Measurements from ENCODE around the gene SIDT2. TPM values are rescaled to one million over a fixed set of nuclear protein-coding genes. Genes with fewer than 3 reads are reported as not detected.
"Not testable (repeated sequence)": the region's sequence is repeated elsewhere in the genome, so short reads cannot be mapped to it uniquely, and the experiment has no call there.

The SIDT2 gene
- total RNA-seq, 1 experiment from 2014 or later, result 37.0 TPM

DNA sequence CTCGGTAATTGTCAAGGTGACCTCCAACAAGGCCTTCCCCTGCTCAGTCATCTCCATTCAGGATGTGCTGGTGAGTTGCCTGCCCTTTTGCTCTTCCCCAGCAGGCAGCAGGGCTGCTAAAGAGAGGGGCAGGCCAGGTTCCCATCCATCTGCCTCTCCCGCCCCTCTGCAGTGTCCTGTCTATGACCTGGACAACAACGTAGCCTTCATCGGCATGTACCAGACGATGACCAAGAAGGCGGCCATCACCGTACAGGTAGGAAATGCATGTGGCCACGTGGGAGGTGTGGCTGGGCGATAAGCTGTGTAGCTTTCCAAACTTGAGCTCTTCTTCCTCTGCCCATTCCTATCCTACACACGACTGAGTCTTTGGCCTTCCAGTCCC lies 4.0 kb downstream of the SIDT2 start:
- Histone ChIP-seq H3K27ac (ENCODE audit: low read depth, low read length) (no peak overlapping the region), H4K20me1 (ENCODE audit: insufficient read depth) (no peaks in the 10 kb centered on the region), H3K36me3 (ENCODE audit: control insufficient read depth in 1 of 2, insufficient read depth in 2 of 2, low read length in 2 of 2) (no peaks in the 10 kb centered on the region; a peak in 2 of 4 replicates), H3K4me2 (ENCODE audit: low read length) (no peak overlapping the region), H3K9me3 (ENCODE audit: control insufficient read depth in 1 of 2, insufficient read depth in 1 of 2, low read depth in 1 of 2, low read length in 2 of 2) (no peaks in the 10 kb centered on the region), H3K4me1 (ENCODE audit: control insufficient read depth in 1 of 2, insufficient read depth in 2 of 2, low read length in 2 of 2) (peaks cover 22 to 33% of the 10 kb centered on the region in 2 experiments), H2AFZ (ENCODE audit: low read depth, low read length, poor library complexity, severe bottlenecking) (no peak overlapping the region), H3K9ac (ENCODE audit: low read length) (no peak overlapping the region), H3K9me2 (ENCODE audit: insufficient read depth) (no peaks in the 10 kb centered on the region), H3K27me3 (ENCODE audit: insufficient read depth, low read length) (no peaks in the 10 kb centered on the region), H3K4me3 (replicated peaks in 1 of 2; ENCODE audit: low read depth in 1 of 2, low read length in 2 of 2) (no peak overlapping the region), H3K79me2 (ENCODE audit: insufficient read depth, low read length) (no peaks in the 10 kb centered on the region)
- RAD21 ChIA-PET (ENCODE audit: low non-redundant PET in 1 of 2, low total read pairs in 2 of 2, uncharacterized antibody in 2 of 2, unreplicated experiment in 2 of 2), result no interaction called here
- ATAC-seq (no peak), DNase-seq (ENCODE audit: low read depth, low spot score) (no peak)
- CTCF ChIA-PET, result interaction anchor here (2.4 to 5.3 kb wide), 3 partner anchors 39 to 44 kb away, joined by 6 to 30 read pairs (median 13); partner anchors contain the start of gene PAFAH1B2
- no TSS peak for BruUV-seq (replicated peaks)
- intact Hi-C loops (cut with micrococcal nuclease), result no loop called here
- POLR2A ChIA-PET, result no interaction called here
- TF ChIP-seq, protein P1, sequence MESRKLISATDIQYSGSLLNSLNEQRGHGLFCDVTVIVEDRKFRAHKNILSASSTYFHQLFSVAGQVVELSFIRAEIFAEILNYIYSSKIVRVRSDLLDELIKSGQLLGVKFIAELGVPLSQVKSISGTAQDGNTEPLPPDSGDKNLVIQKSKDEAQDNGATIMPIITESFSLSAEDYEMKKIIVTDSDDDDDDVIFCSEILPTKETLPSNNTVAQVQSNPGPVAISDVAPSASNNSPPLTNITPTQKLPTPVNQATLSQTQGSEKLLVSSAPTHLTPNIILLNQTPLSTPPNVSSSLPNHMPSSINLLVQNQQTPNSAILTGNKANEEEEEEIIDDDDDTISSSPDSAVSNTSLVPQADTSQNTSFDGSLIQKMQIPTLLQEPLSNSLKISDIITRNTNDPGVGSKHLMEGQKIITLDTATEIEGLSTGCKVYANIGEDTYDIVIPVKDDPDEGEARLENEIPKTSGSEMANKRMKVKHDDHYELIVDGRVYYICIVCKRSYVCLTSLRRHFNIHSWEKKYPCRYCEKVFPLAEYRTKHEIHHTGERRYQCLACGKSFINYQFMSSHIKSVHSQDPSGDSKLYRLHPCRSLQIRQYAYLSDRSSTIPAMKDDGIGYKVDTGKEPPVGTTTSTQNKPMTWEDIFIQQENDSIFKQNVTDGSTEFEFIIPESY (IDR thresholded peaks at IDR 0.05; ENCODE audit: extremely low read depth, insufficient replicate concordance, low read length), result no peak
- TF ChIP-seq SIN3A (IDR thresholded peaks at IDR 0.05; ENCODE audit: low read depth), result no peak
- TF ChIP-seq, protein P2, sequence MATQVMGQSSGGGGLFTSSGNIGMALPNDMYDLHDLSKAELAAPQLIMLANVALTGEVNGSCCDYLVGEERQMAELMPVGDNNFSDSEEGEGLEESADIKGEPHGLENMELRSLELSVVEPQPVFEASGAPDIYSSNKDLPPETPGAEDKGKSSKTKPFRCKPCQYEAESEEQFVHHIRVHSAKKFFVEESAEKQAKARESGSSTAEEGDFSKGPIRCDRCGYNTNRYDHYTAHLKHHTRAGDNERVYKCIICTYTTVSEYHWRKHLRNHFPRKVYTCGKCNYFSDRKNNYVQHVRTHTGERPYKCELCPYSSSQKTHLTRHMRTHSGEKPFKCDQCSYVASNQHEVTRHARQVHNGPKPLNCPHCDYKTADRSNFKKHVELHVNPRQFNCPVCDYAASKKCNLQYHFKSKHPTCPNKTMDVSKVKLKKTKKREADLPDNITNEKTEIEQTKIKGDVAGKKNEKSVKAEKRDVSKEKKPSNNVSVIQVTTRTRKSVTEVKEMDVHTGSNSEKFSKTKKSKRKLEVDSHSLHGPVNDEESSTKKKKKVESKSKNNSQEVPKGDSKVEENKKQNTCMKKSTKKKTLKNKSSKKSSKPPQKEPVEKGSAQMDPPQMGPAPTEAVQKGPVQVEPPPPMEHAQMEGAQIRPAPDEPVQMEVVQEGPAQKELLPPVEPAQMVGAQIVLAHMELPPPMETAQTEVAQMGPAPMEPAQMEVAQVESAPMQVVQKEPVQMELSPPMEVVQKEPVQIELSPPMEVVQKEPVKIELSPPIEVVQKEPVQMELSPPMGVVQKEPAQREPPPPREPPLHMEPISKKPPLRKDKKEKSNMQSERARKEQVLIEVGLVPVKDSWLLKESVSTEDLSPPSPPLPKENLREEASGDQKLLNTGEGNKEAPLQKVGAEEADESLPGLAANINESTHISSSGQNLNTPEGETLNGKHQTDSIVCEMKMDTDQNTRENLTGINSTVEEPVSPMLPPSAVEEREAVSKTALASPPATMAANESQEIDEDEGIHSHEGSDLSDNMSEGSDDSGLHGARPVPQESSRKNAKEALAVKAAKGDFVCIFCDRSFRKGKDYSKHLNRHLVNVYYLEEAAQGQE (IDR thresholded peaks at IDR 0.05; ENCODE audit: low read depth), result no peak
- no peak for TF ChIP-seq TCF7L2 (IDR thresholded peaks at IDR 0.05; ENCODE audit: borderline replicate concordance, extremely low read depth, insufficient read depth, insufficient read length)
- TF ChIP-seq SRF (IDR thresholded peaks at IDR 0.05; ENCODE audit: low read depth), result no peak
- no peak for TF ChIP-seq YY1 (IDR thresholded peaks at IDR 0.05; ENCODE audit: extremely low read depth, insufficient replicate concordance, low read depth, low read length)
- TF ChIP-seq ATF3 (IDR thresholded peaks at IDR 0.05), result no peak
- no peak for TF ChIP-seq FOSL1 (IDR thresholded peaks at IDR 0.05; ENCODE audit: low read depth)
- TF ChIP-seq POLR2AphosphoS5 (IDR thresholded peaks at IDR 0.05; ENCODE audit: low read depth, low read length), result no peak
- no peak for TF ChIP-seq POLR2A (IDR thresholded peaks at IDR 0.05; ENCODE audit: borderline replicate concordance, extremely low read depth, insufficient read depth, insufficient read length)
- TF ChIP-seq EZH2 (IDR thresholded peaks at IDR 0.05), result no peak
- no peak for TF ChIP-seq ELF1 (IDR thresholded peaks at IDR 0.05; ENCODE audit: borderline replicate concordance, low read depth)
- no peak for TF ChIP-seq RAD21 (IDR thresholded peaks at IDR 0.05; ENCODE audit: low read depth)
- no peak for TF ChIP-seq EZH2phosphoT487 (IDR thresholded peaks at IDR 0.05; ENCODE audit: borderline replicate concordance)
- no peak for TF ChIP-seq ZFX (IDR thresholded peaks at IDR 0.05)

GRCh38 chr11:117183178-117183577 lies 4.6 kb downstream of the SIDT2 start:
- H3K27ac ChIP-seq (ENCODE audit: low read depth, low read length); ATAC-seq; DNase-seq (ENCODE audit: low read depth, low spot score); POLR2A ChIA-PET; H3K79me2 ChIP-seq (ENCODE audit: insufficient read depth, low read length); H3K9ac ChIP-seq (ENCODE audit: low read length); intact Hi-C loops (cut with micrococcal nuclease); H4K20me1 ChIP-seq (ENCODE audit: insufficient read depth); BruUV-seq (replicated peaks); RAD21 ChIA-PET (ENCODE audit: low non-redundant PET in 1 of 2, low total read pairs in 2 of 2, uncharacterized antibody in 2 of 2, unreplicated experiment in 2 of 2); H3K9me3 ChIP-seq (ENCODE audit: control insufficient read depth in 1 of 2, insufficient read depth in 1 of 2, low read depth in 1 of 2, low read length in 2 of 2); H3K36me3 ChIP-seq (ENCODE audit: control insufficient read depth in 1 of 2, insufficient read depth in 2 of 2, low read length in 2 of 2); H3K9me2 ChIP-seq (ENCODE audit: insufficient read depth); H3K27me3 ChIP-seq (ENCODE audit: insufficient read depth, low read length); H2AFZ ChIP-seq (ENCODE audit: low read depth, low read length, poor library complexity, severe bottlenecking); H3K4me2 ChIP-seq (ENCODE audit: low read length); H3K4me3 ChIP-seq (replicated peaks in 1 of 2; ENCODE audit: low read depth in 1 of 2, low read length in 2 of 2): not testable (repeated sequence)
- peaks cover 16 to 26% of the 10 kb centered on the region in 2 experiments for H3K4me1 ChIP-seq (ENCODE audit: control insufficient read depth in 1 of 2, insufficient read depth in 2 of 2, low read length in 2 of 2)
- CTCF ChIA-PET, result interaction anchor here (2.9 kb wide), 1 partner anchor 39 kb away, joined by 6 read pairs; the partner anchor contains the start of gene PAFAH1B2
